ENCODE measurements around the gene OR51A2. TPM values are rescaled to one million over a fixed set of nuclear protein-coding genes. Genes with fewer than 3 reads are reported as not detected.

The OR51A2 gene
- total and polyA plus RNA-seq, 10 of the 15 experiments (the other 5 are each of a cell fraction or from before 2014, with no cell fraction given), result not detected

DNA sequence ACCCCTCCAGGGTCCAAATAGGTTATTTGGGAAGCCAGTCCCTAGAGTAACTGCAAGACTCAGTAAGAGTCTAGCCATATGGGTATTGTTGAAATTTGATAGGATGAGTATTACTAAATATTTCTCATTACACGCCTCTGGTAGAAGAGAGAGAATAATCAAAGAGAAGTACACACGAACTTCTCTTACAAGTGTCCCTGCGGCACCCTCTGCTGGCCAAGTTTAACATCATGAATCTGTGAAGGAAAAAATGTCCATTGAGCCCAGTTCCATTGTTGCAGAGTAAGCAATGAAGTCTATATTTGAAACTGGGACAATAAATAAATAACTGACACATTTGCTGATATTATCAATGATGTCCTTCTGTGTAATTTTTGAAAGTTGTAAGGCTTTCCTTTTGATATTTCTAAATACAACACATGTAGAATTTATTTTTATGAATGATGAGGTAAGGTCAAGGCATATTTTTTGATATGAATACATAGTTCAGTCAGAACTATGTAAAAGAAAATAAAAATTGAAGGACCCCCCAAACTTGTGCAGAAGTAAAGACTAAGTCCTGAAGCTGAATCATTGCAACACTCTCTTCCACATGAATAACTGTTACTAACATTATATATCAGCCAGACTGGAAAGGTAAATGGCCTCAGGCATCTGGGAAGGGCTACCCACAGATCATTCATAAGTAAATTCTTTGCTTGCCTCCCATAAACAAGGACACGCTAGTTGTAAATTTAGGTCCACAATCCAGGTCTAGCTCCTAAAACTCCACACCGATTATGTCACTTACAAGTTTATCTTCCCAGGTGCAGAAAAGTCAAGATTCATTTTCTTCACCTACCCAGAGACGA lies 49.1 kb upstream of the OR51A2 start (continued):
- TF ChIP-seq SMAD5 (IDR thresholded peaks at IDR 0.05; ENCODE audit: low read depth) (no peak), MXI1 (IDR thresholded peaks at IDR 0.05; ENCODE audit: low read depth, low read length) (no peak), RCOR1 (conservative IDR thresholded peaks at IDR 0.05; ENCODE audit: low read depth, low read length) (no peak), RAD21 (IDR thresholded peaks at IDR 0.05; ENCODE audit: insufficient read depth, low read depth, low read length) (peak; percentile 64), SUPT20H (IDR thresholded peaks at IDR 0.05; ENCODE audit: borderline replicate concordance, control insufficient read depth, low read depth, low read length) (no peak), PAX8 (IDR thresholded peaks at IDR 0.05) (no peak), JUNB (IDR thresholded peaks at IDR 0.05) (no peak), ZNF217 (IDR thresholded peaks at IDR 0.05) (no peak), STAT1 (conservative IDR thresholded peaks at IDR 0.05) (no peak), CBX3 (IDR thresholded peaks at IDR 0.05; ENCODE audit: borderline replicate concordance, low read depth) (no peak)
- TF ChIP-seq, protein P1, sequence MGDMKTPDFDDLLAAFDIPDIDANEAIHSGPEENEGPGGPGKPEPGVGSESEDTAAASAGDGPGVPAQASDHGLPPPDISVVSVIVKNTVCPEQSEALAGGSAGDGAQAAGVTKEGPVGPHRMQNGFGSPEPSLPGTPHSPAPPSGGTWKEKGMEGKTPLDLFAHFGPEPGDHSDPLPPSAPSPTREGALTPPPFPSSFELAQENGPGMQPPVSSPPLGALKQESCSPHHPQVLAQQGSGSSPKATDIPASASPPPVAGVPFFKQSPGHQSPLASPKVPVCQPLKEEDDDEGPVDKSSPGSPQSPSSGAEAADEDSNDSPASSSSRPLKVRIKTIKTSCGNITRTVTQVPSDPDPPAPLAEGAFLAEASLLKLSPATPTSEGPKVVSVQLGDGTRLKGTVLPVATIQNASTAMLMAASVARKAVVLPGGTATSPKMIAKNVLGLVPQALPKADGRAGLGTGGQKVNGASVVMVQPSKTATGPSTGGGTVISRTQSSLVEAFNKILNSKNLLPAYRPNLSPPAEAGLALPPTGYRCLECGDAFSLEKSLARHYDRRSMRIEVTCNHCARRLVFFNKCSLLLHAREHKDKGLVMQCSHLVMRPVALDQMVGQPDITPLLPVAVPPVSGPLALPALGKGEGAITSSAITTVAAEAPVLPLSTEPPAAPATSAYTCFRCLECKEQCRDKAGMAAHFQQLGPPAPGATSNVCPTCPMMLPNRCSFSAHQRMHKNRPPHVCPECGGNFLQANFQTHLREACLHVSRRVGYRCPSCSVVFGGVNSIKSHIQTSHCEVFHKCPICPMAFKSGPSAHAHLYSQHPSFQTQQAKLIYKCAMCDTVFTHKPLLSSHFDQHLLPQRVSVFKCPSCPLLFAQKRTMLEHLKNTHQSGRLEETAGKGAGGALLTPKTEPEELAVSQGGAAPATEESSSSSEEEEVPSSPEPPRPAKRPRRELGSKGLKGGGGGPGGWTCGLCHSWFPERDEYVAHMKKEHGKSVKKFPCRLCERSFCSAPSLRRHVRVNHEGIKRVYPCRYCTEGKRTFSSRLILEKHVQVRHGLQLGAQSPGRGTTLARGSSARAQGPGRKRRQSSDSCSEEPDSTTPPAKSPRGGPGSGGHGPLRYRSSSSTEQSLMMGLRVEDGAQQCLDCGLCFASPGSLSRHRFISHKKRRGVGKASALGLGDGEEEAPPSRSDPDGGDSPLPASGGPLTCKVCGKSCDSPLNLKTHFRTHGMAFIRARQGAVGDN (IDR thresholded peaks at IDR 0.05), result no peak
- TF ChIP-seq, protein P2, sequence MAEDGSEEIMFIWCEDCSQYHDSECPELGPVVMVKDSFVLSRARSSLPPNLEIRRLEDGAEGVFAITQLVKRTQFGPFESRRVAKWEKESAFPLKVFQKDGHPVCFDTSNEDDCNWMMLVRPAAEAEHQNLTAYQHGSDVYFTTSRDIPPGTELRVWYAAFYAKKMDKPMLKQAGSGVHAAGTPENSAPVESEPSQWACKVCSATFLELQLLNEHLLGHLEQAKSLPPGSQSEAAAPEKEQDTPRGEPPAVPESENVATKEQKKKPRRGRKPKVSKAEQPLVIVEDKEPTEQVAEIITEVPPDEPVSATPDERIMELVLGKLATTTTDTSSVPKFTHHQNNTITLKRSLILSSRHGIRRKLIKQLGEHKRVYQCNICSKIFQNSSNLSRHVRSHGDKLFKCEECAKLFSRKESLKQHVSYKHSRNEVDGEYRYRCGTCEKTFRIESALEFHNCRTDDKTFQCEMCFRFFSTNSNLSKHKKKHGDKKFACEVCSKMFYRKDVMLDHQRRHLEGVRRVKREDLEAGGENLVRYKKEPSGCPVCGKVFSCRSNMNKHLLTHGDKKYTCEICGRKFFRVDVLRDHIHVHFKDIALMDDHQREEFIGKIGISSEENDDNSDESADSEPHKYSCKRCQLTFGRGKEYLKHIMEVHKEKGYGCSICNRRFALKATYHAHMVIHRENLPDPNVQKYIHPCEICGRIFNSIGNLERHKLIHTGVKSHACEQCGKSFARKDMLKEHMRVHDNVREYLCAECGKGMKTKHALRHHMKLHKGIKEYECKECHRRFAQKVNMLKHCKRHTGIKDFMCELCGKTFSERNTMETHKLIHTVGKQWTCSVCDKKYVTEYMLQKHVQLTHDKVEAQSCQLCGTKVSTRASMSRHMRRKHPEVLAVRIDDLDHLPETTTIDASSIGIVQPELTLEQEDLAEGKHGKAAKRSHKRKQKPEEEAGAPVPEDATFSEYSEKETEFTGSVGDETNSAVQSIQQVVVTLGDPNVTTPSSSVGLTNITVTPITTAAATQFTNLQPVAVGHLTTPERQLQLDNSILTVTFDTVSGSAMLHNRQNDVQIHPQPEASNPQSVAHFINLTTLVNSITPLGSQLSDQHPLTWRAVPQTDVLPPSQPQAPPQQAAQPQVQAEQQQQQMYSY (CRISPR knock-in tag; IDR thresholded peaks at IDR 0.05), result no peak
- TF ChIP-seq, protein P3, sequence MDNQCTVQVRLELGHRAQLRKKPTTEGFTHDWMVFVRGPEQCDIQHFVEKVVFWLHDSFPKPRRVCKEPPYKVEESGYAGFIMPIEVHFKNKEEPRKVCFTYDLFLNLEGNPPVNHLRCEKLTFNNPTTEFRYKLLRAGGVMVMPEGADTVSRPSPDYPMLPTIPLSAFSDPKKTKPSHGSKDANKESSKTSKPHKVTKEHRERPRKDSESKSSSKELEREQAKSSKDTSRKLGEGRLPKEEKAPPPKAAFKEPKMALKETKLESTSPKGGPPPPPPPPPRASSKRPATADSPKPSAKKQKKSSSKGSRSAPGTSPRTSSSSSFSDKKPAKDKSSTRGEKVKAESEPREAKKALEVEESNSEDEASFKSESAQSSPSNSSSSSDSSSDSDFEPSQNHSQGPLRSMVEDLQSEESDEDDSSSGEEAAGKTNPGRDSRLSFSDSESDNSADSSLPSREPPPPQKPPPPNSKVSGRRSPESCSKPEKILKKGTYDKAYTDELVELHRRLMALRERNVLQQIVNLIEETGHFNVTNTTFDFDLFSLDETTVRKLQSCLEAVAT (IDR thresholded peaks at IDR 0.05), result no peak
